SH-SY5Y (cell line): Measurements from ENCODE around the gene MIB2.

ENCODE experiments used
- GATA2 ChIP-seq: IDR thresholded peaks from 2 replicates; pipeline ENCODE4 v1.6.1; 2011; ENCODE audit warnings: mild to moderate bottlenecking, low read depth, low read length
- GATA3 ChIP-seq: IDR thresholded peaks from 2 replicates; pipeline ENCODE4 v1.6.1; 2011; ENCODE audit warnings: low read depth, mild to moderate bottlenecking, low read length, moderate library complexity

DNA sequence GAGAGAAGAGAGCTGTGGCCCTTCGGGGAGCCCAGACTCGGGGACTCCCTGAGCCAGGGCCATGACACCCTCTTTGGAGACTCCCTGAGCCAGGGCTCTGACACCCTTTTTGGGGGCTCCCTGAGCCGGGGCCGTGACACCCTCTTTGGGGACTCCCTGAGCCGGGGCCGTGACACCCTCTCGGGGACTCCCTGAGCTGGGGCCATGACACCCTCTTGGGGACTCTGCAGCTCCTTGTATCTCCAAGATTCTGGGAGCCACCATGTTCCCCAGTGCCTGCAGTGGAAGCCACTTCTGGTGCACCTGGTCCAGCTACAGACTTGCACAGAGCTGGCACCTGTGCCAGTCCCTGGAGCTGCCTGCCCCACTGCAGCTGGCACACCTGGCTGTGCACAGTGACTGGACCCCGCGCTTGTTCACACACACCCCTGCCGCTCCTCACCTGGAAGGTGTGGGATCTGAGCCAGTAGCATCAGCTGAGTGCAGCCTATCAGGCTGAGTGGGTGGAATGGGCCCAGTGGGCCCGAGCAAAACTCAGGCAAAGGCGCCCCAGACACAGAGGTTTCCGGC is 36.8 kb upstream of the MIB2 start:
- TF ChIP-seq GATA2 (no peak), GATA3 (no peak)
